Smooth muscle cell (in vitro differentiated cells): ENCODE data around the gene ELMO1. TPM values are rescaled to one million over a fixed set of nuclear protein-coding genes. Genes with fewer than 3 reads are reported as not detected.
A peak's percentile ranks its signal among the peaks of the same experiment; 100 is the strongest.

ENCODE experiments used
- DNase-seq: peaks from one replicate; lab custom pipeline; 2025; ENCODE audit not compliant: unreplicated experiment; lab: John Stamatoyannopoulos, UW
- H2AFZ ChIP-seq: fragments of 200-600 bp; sonication (generic); 2 replicates; pipeline ENCODE4 v1.6.0; 2016; ENCODE audit warnings: antibody characterized with exemption, low read depth, mild to moderate bottlenecking
- H3F3A ChIP-seq: fragments of 200-600 bp; sonication (generic); 2 replicates; pipeline ENCODE4 v1.6.0; 2017; ENCODE audit warnings: antibody characterized with exemption, low read depth
- H3K27ac ChIP-seq: fragments of 200-600 bp; sonication (generic); 2 replicates; pipeline ENCODE4 v1.5.1; 2016; ENCODE audit warnings: low read depth, mild to moderate bottlenecking
- H3K27me3 ChIP-seq: fragments of 200-600 bp; sonication (generic); 2 replicates; pipeline ENCODE4 v1.6.1; 2016; ENCODE audit warnings: low read depth, mild to moderate bottlenecking
- H3K36me3 ChIP-seq: fragments of 200-600 bp; sonication (generic); 2 replicates; pipeline ENCODE4 v1.5.1; 2016; ENCODE audit warnings: low read depth
- H3K4me1 ChIP-seq: fragments of 200-600 bp; sonication (generic); 2 replicates; pipeline ENCODE4 v1.5.1; 2016; ENCODE audit warnings: low read depth
- H3K4me2 ChIP-seq: fragments of 200-600 bp; sonication (generic); 2 replicates; pipeline ENCODE4 v1.6.0; 2016; ENCODE audit warnings: mild to moderate bottlenecking
- H3K4me3 ChIP-seq: fragments of 200-600 bp; sonication (generic); 2 replicates; pipeline ENCODE4 v1.5.1; 2016; ENCODE audit warnings: mild to moderate bottlenecking
- H3K79me2 ChIP-seq: fragments of 200-600 bp; sonication (generic); 2 replicates; pipeline ENCODE4 v1.6.0; 2016; ENCODE audit warnings: low read depth, mild to moderate bottlenecking
- H3K9ac ChIP-seq: fragments of 200-600 bp; sonication (generic); 2 replicates; pipeline ENCODE4 v1.6.0; 2016; ENCODE audit warnings: low read depth
- H3K9me3 ChIP-seq: fragments of 200-600 bp; sonication (generic); replicated peaks from 2 replicates; pipeline ENCODE4 v1.5.1; 2016; ENCODE audit warnings: low read depth
- H4K20me1 ChIP-seq: fragments of 200-600 bp; sonication (generic); 2 replicates; pipeline ENCODE4 v1.6.0; 2016; ENCODE audit warnings: low read depth
- CTCF ChIP-seq: fragments of 200-600 bp; sonication (generic); IDR thresholded peaks from 2 replicates; pipeline ENCODE4 v1.5.1; 2017; ENCODE audit warnings: borderline replicate concordance, mild to moderate bottlenecking, antibody characterized with exemption; ENCODE audit not compliant: insufficient read depth, poor library complexity, severe bottlenecking
- WGBS: methylation state at CpG from one replicate; pipeline ENCODE4 v1.1.7; 2016; ENCODE audit warnings: low lambda C conversion rate; 5-methylcytosine and 5-hydroxymethylcytosine counted together
- polyA plus RNA-seq: library from polyadenylated mRNA; unstranded; fragments of >200 nt; fragmentation: Nextera tagmentation; extraction: Ambion mirVana; gene quantifications from 2 replicates; pipeline ENCODE4 v1.2.1, GENCODE V29; 2016
- total RNA-seq: library from RNA; depleted of rRNA; stranded (reverse); fragments of >200 nt; gene quantifications from 2 replicates; pipeline ENCODE4 v1.2.3, GENCODE V29; 2014

ELMO1 gene
- total and polyA plus RNA-seq, 2 experiments from 2014 or later, result 8.2 to 36.0 TPM

DNA sequence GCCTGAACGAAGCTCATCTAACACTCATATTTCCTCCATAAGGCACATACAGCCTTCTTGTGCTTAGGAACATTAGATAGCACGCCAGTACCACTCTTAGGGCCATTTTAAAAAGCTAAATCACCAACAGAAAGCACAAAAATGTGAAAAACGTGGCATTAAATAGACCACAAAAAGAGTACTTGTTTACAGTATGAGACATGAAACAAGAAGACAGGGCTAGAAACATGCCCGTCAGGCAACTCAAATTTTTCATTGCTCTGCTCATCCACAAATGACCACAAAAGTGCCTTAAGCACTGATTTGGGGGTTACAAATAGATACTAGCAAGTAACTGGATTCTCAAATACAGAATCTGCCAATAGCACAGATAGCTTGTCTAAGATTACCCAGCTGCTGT lies 67.8 kb downstream of the ELMO1 start:
- H3F3A ChIP-seq, result no peaks in the 10 kb centered on the region
- no peaks in the 10 kb centered on the region for H3K4me1 ChIP-seq
- no peak for DNase-seq
- TF ChIP-seq CTCF, result no peak
- no peaks in the 10 kb centered on the region for H3K9me3 ChIP-seq
- no peak overlapping the region for H3K9ac ChIP-seq
- no peaks in the 10 kb centered on the region for H3K79me2 ChIP-seq
- 22% methylated on average over 4 of the region's 4 CpGs for WGBS
- H3K4me2 ChIP-seq, result peak overlapping the region; percentile 38
- H3K36me3 ChIP-seq, result no peaks in the 10 kb centered on the region
- no peak overlapping the region for H2AFZ ChIP-seq
- H3K27me3 ChIP-seq, result no peaks in the 10 kb centered on the region
- no peaks in the 10 kb centered on the region for H4K20me1 ChIP-seq
- peak overlapping the region; percentile 69 for H3K27ac ChIP-seq
- no peak overlapping the region for H3K4me3 ChIP-seq

- no peak overlapping the region for H3K9ac ChIP-seq
- H3K4me3 ChIP-seq, result no peak overlapping the region
- no peaks in the 10 kb centered on the region for H3K27me3 ChIP-seq
- H3K36me3 ChIP-seq, result no peaks in the 10 kb centered on the region
- H3F3A ChIP-seq, result no peaks in the 10 kb centered on the region
- H3K79me2 ChIP-seq, result no peaks in the 10 kb centered on the region
- WGBS, result 86% methylated on average over 4 of the region's 4 CpGs
- H3K4me2 ChIP-seq, result no peak overlapping the region
- no peaks in the 10 kb centered on the region for H4K20me1 ChIP-seq
- H3K4me1 ChIP-seq, result no peaks in the 10 kb centered on the region
- DNase-seq, result no peak
- no peak for TF ChIP-seq CTCF
- no peaks in the 10 kb centered on the region for H3K9me3 ChIP-seq
- no peak overlapping the region for H2AFZ ChIP-seq
- H3K27ac ChIP-seq, result no peak overlapping the region
Measured at GRCh38 chr7:37379546-37380277, 69.0 kb downstream of the ELMO1 start.

DNA sequence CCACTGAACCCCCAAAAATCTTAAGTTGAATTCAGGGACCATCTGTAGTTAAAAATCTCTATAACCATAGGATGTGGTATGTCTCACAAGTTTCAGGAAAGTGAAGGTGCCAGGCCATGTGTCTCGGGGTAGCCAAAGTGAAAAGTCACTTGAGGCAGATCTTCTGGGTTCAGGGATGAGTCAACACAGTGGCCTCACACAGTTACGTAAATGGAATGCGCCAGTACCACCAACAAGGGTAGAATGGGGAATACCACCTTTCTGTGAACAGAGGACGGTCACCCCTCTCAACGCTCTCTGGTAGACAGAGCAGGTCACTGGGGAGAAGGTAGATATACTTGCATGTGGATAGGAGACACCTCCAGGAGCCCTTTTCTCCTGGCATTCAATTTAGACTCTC lies 71.4 kb downstream of the ELMO1 start:
- WGBS, result 94% methylated on average over 5 of the region's 5 CpGs
- no peak overlapping the region for H3K9ac ChIP-seq
- H4K20me1 ChIP-seq, result no peaks in the 10 kb centered on the region
- H3K27me3 ChIP-seq, result no peaks in the 10 kb centered on the region
- no peaks in the 10 kb centered on the region for H3F3A ChIP-seq
- no peaks in the 10 kb centered on the region for H3K4me1 ChIP-seq
- no peaks in the 10 kb centered on the region for H3K79me2 ChIP-seq
- no peak overlapping the region for H2AFZ ChIP-seq
- no peaks in the 10 kb centered on the region for H3K9me3 ChIP-seq
- no peak for DNase-seq
- H3K36me3 ChIP-seq, result no peaks in the 10 kb centered on the region
- no peak overlapping the region for H3K4me2 ChIP-seq
- peak overlapping the region; percentile 49 for H3K27ac ChIP-seq
- no peak for TF ChIP-seq CTCF
- no peak overlapping the region for H3K4me3 ChIP-seq

- Histone ChIP-seq H4K20me1 (no peaks in the 10 kb centered on the region), H3K36me3 (no peaks in the 10 kb centered on the region), H3F3A (no peaks in the 10 kb centered on the region), H3K79me2 (no peaks in the 10 kb centered on the region), H3K4me1 (no peaks in the 10 kb centered on the region), H3K27ac (peak overlapping the region; percentile 49), H3K27me3 (no peaks in the 10 kb centered on the region), H3K9ac (no peak overlapping the region), H3K9me3 (no peaks in the 10 kb centered on the region), H3K4me2 (no peak overlapping the region), H3K4me3 (no peak overlapping the region), H2AFZ (no peak overlapping the region)
- WGBS, result 64% methylated on average over 8 of the region's 8 CpGs
- DNase-seq, result no peak
- TF ChIP-seq CTCF, result no peak
Measured at GRCh38 chr7:37376386-37376785, 72.3 kb downstream of the ELMO1 start.
